ENCODE data around the gene PSKH1.
A peak's percentile ranks its signal among the peaks of the same experiment; 100 is the strongest.

The PSKH1 gene

GRCh38 chr16:67928561-67929364 lies 35.7 kb downstream of the PSKH1 start:
- no peak overlapping the region for H3K4me3 Mint-ChIP-seq
- peaks cover 21% of the 10 kb centered on the region for H3K36me3 Mint-ChIP-seq
- peaks cover 4% of the 10 kb centered on the region for H3K4me1 Mint-ChIP-seq
- H3K27ac Mint-ChIP-seq, result peak overlapping the region; percentile 58
- H3K27me3 Mint-ChIP-seq, result no peaks in the 10 kb centered on the region
- peak; percentile 88 for DNase-seq
- H3K9me3 Mint-ChIP-seq, result no peaks in the 10 kb centered on the region
- CTCF ChIA-PET, result interaction anchor here (0.6 to 6.3 kb wide), 16 partner anchors 11 to 408 kb away, joined by 3 to 49 read pairs (median 4); partner anchors contain the start of gene NRN1L

GRCh38 chr16:67930191-67930590 lies 37.1 kb downstream of the PSKH1 start:
- Mint-ChIP-seq H3K4me1 (peaks cover 18% of the 10 kb centered on the region), H3K27me3 (no peaks in the 10 kb centered on the region), H3K36me3 (peaks cover 31% of the 10 kb centered on the region), H3K9me3 (no peaks in the 10 kb centered on the region), H3K27ac (no peak overlapping the region), H3K4me3 (no peak overlapping the region)
- CTCF ChIA-PET, result interaction anchor here (1.0 to 6.3 kb wide), 3 partner anchors 11 to 115 kb away, joined by 3 to 49 read pairs (median 16); no protein-coding TSS in a partner anchor
- no peak for DNase-seq

- Mint-ChIP-seq H3K4me3 (no peak overlapping the region), H3K27ac (no peak overlapping the region), H3K36me3 (peaks cover 37% of the 10 kb centered on the region), H3K27me3 (no peaks in the 10 kb centered on the region), H3K4me1 (peaks cover 23% of the 10 kb centered on the region), H3K9me3 (no peaks in the 10 kb centered on the region)
- DNase-seq, result no peak
- CTCF ChIA-PET, result interaction anchor here (1.6 to 6.3 kb wide), 2 partner anchors 48 to 114 kb away, joined by 5 to 49 read pairs; no protein-coding TSS in a partner anchor
Measured at GRCh38 chr16:67930678-67931211, 37.7 kb downstream of the PSKH1 start.

- no peak for DNase-seq
- peaks cover 42% of the 10 kb centered on the region for H3K36me3 Mint-ChIP-seq
Measured at GRCh38 chr16:67931712-67932461, 38.8 kb downstream of the PSKH1 start, which contains the start of gene CTRL. Gene CTRL, minus strand, starts transcription at chr16:67931862. Its CDS starts 10 bp downstream, at chr16:67931852.

GRCh38 chr16:67932462-67932840 lies 39.4 kb downstream of the PSKH1 start:
- Mint-ChIP-seq H3K4me1 (peaks cover 31% of the 10 kb centered on the region), H3K36me3 (peaks cover 42% of the 10 kb centered on the region), H3K27ac (no peak overlapping the region), H3K9me3 (no peaks in the 10 kb centered on the region), H3K27me3 (no peaks in the 10 kb centered on the region), H3K4me3 (no peak overlapping the region)
- no peak for DNase-seq
- CTCF ChIA-PET, result interaction anchor here (1.2 kb wide), 1 partner anchor 70 kb away, joined by 3 read pairs; no protein-coding TSS in a partner anchor

More at GRCh38 chr16:67931712-67932461, 38.8 kb downstream of the PSKH1 start, which contains the start of gene CTRL:
- Mint-ChIP-seq H3K27me3 (no peaks in the 10 kb centered on the region), H3K4me1 (peaks cover 25% of the 10 kb centered on the region), H3K4me3 (no peak within 1 kb of the TSS), H3K9me3 (no peaks in the 10 kb centered on the region), H3K27ac (peak within 1 kb of the TSS; percentile 47)
- CTCF ChIA-PET, result interaction anchor here (0.9 to 6.3 kb wide), 3 partner anchors 10 to 115 kb away, joined by 3 to 49 read pairs (median 5); no protein-coding TSS in a partner anchor

GRCh38 chr16:67933805-67934204 lies 40.8 kb downstream of the PSKH1 start:
- H3K9me3 Mint-ChIP-seq, result no peaks in the 10 kb centered on the region
- H3K27me3 Mint-ChIP-seq, result no peaks in the 10 kb centered on the region
- DNase-seq, result no peak
- peaks cover 33% of the 10 kb centered on the region for H3K36me3 Mint-ChIP-seq
- H3K4me3 Mint-ChIP-seq, result no peak overlapping the region
- H3K4me1 Mint-ChIP-seq, result peaks cover 29% of the 10 kb centered on the region
- CTCF ChIA-PET, result interaction anchor here (1.0 to 2.7 kb wide), 4 partner anchors 50 to 261 kb away, joined by 3 to 11 read pairs (median 4); partner anchors contain the start of gene NRN1L
- H3K27ac Mint-ChIP-seq, result peak overlapping the region; percentile 64

- H3K4me1 Mint-ChIP-seq, result peaks cover 35% of the 10 kb centered on the region
- no peak for DNase-seq
- peak overlapping the region; percentile 64 for H3K27ac Mint-ChIP-seq
- no peaks in the 10 kb centered on the region for H3K9me3 Mint-ChIP-seq
- H3K36me3 Mint-ChIP-seq, result peaks cover 33% of the 10 kb centered on the region
- CTCF ChIA-PET, result interaction anchor here (1.0 to 2.7 kb wide), 5 partner anchors 8 to 262 kb away, joined by 3 to 11 read pairs (median 4); partner anchors contain the start of gene NRN1L
- peak overlapping the region; percentile 39 for H3K4me3 Mint-ChIP-seq
- H3K27me3 Mint-ChIP-seq, result no peaks in the 10 kb centered on the region
Measured at GRCh38 chr16:67934306-67935100, 41.4 kb downstream of the PSKH1 start.

GRCh38 chr16:67935101-67935401 lies 42.0 kb downstream of the PSKH1 start:
- Mint-ChIP-seq H3K4me1 (peaks cover 41% of the 10 kb centered on the region), H3K9me3 (no peaks in the 10 kb centered on the region), H3K27ac (peak overlapping the region; percentile 95), H3K36me3 (peaks cover 37% of the 10 kb centered on the region), H3K27me3 (no peaks in the 10 kb centered on the region), H3K4me3 (peak overlapping the region; percentile 98)
- CTCF ChIA-PET, result interaction anchor here (1.0 to 2.7 kb wide), 6 partner anchors 9 to 118 kb away, joined by 3 to 11 read pairs (median 4); partner anchors contain the start of genes DDX28, DUS2 and NRN1L
- no peak for DNase-seq

GRCh38 chr16:67935402-67936123 lies 42.5 kb downstream of the PSKH1 start:
- peak overlapping the region; percentile 95 for H3K27ac Mint-ChIP-seq
- peaks cover 46% of the 10 kb centered on the region for H3K4me1 Mint-ChIP-seq
- peaks cover 40% of the 10 kb centered on the region for H3K36me3 Mint-ChIP-seq
- H3K4me3 Mint-ChIP-seq, result peak overlapping the region; percentile 98
- no peaks in the 10 kb centered on the region for H3K9me3 Mint-ChIP-seq
- peak; percentile 98 for DNase-seq
- CTCF ChIA-PET, result interaction anchor here (0.6 to 2.7 kb wide), 9 partner anchors 9 to 865 kb away, joined by 3 to 11 read pairs (median 4); partner anchors contain the start of genes DDX28, DUS2 and NRN1L
- H3K27me3 Mint-ChIP-seq, result no peaks in the 10 kb centered on the region

GRCh38 chr16:67936124-67936879 lies 43.2 kb downstream of the PSKH1 start, which contains the start of gene PSMB10:
Gene PSMB10, minus strand, starts transcription at chr16:67936850. Its CDS starts 101 bp downstream, at chr16:67936749.
- peaks cover 53% of the 10 kb centered on the region for H3K4me1 Mint-ChIP-seq
- H3K36me3 Mint-ChIP-seq, result peaks cover 39% of the 10 kb centered on the region
- DNase-seq, result no peak

GRCh38 chr16:67936880-67937605 lies 44.0 kb downstream of the PSKH1 start:
- H3K4me3 Mint-ChIP-seq, result peak overlapping the region; percentile 98
- peak; percentile 92 for DNase-seq
- CTCF ChIA-PET, result interaction anchor here (0.6 to 1.9 kb wide), 7 partner anchors 10 to 292 kb away, joined by 3 to 7 read pairs (median 5); partner anchors contain the start of gene CARMIL2
- no peaks in the 10 kb centered on the region for H3K9me3 Mint-ChIP-seq
- no peaks in the 10 kb centered on the region for H3K27me3 Mint-ChIP-seq
- H3K27ac Mint-ChIP-seq, result peak overlapping the region; percentile 95
- peaks cover 61% of the 10 kb centered on the region for H3K4me1 Mint-ChIP-seq
- peaks cover 42% of the 10 kb centered on the region for H3K36me3 Mint-ChIP-seq

More at GRCh38 chr16:67936124-67936879, 43.2 kb downstream of the PSKH1 start, which contains the start of gene PSMB10:
- Mint-ChIP-seq H3K27me3 (no peaks in the 10 kb centered on the region), H3K4me3 (peak within 1 kb of the TSS; percentile 98), H3K9me3 (no peaks in the 10 kb centered on the region), H3K27ac (peak within 1 kb of the TSS; percentile 95)
- CTCF ChIA-PET, result interaction anchor here (0.6 to 2.7 kb wide), 11 partner anchors 10 to 865 kb away, joined by 3 to 11 read pairs (median 3); partner anchors contain the start of genes DDX28, DUS2 and NRN1L
